Left ventricle myocardium inferior (tissue), 1 donor: ENCODE data around the gene DYSF. TPM values are rescaled to one million over a fixed set of nuclear protein-coding genes. Genes with fewer than 3 reads are reported as not detected.
A peak's percentile ranks its signal among the peaks of the same experiment; 100 is the strongest.

Experiments used
- DNase-seq: peaks from one replicate; pipeline ENCODE4 v3.0.0-alpha.2; 2020
- H3K27ac ChIP-seq: fragments of 200-600 bp; replicated peaks from 2 replicates; pipeline ENCODE4 v1.8.0; 2021
- H3K27me3 ChIP-seq: fragments of 200-600 bp; 2 replicates; pipeline ENCODE4 v1.8.0; 2021; ENCODE audit warnings: low read depth
- H3K36me3 ChIP-seq: fragments of 200-600 bp; 2 replicates; pipeline ENCODE4 v1.8.0; 2021
- H3K4me1 ChIP-seq: fragments of 200-600 bp; 2 replicates; pipeline ENCODE4 v1.8.0; 2021
- H3K4me3 ChIP-seq: fragments of 200-600 bp; 2 replicates; pipeline ENCODE4 v1.8.0; 2021; ENCODE audit warnings: mild to moderate bottlenecking, moderate library complexity
- H3K9me3 ChIP-seq: fragments of 200-600 bp; replicated peaks from 2 replicates; pipeline ENCODE4 v1.8.0; 2021
- intact Hi-C: fragments of 100-400 bp; cut with micrococcal nuclease; formaldehyde crosslinking; loops from one replicate; pipeline ENCODE4 v1.11.0; 2022
- total RNA-seq: library from RNA; stranded (reverse); fragmentation: NEBNext Ultra II Directional; extraction: Animal tissue kit (Norgen Biotek cat#: 25700); gene quantifications from one replicate; pipeline ENCODE4 v1.2.1, GENCODE V29; 2021
- TF ChIP-seq, protein P1 (sequence below): fragments of 200-600 bp; IDR thresholded peaks from 2 replicates; pipeline ENCODE4 v1.8.0; 2021; ENCODE audit warnings: antibody characterized with exemption, mild to moderate bottlenecking, borderline replicate concordance
- donor health status: DM: no; HTN: yes; CAD: no; lungs with severe emphysema.

The DYSF gene
- total RNA-seq, 1 donor from 2014 or later, result 48.2 TPM

DNA sequence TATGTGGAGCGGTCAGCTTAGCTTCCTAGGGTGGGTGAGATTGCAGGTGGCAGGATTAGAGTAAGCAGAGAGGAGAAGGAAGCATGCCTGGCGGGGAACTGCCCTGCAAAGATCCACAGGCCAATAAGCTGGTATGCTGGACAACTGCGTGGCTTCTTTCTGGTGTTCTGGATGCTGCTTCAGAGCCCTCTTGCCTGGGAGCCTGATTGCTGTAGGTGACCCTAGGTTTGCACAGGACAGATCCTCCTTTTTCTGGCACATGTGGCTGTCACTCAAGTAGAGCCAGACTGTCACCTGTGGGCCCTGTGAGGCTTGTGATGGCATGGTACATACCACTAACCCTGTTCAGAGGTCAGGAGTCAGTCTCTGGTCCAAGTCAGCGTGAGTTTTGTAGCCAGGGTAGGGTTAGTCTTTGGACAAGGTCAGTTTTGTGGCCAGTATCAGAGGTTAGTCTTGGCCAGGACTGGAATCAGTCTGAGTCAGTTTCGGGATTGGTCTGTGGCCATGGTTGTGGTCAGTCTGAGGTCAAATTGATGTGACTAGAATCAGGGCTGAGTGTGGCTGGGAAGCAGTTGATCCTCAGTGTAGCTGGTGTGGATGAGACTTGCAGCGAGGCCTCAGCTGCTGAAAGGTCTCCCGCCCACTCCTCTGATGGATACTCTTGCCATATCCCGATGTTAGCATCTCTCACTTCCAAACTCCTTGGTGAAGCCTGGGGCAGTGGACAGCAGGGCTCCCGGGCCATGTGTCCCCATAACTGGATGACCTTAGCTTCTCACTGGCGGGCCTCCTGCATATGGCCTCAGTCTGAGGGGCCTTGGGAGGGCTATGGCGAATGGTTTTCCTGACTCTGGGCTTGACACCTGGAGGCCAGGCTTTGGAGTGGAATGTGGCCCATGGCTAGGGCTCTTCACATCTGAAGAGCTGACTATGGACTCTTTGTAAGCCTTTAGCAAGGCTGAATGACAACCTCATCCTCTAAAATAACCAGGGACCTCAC is 260.5 kb downstream of the DYSF start:
- Histone ChIP-seq H3K36me3 (no peaks in the 10 kb centered on the region), H3K27ac (no peak overlapping the region), H3K9me3 (no peaks in the 10 kb centered on the region), H3K27me3 (no peaks in the 10 kb centered on the region), H3K4me1 (peaks cover 65% of the 10 kb centered on the region), H3K4me3 (no peak overlapping the region)
- intact Hi-C loops, result no loop called here
- DNase-seq, result no peak
- TF ChIP-seq, protein P1, sequence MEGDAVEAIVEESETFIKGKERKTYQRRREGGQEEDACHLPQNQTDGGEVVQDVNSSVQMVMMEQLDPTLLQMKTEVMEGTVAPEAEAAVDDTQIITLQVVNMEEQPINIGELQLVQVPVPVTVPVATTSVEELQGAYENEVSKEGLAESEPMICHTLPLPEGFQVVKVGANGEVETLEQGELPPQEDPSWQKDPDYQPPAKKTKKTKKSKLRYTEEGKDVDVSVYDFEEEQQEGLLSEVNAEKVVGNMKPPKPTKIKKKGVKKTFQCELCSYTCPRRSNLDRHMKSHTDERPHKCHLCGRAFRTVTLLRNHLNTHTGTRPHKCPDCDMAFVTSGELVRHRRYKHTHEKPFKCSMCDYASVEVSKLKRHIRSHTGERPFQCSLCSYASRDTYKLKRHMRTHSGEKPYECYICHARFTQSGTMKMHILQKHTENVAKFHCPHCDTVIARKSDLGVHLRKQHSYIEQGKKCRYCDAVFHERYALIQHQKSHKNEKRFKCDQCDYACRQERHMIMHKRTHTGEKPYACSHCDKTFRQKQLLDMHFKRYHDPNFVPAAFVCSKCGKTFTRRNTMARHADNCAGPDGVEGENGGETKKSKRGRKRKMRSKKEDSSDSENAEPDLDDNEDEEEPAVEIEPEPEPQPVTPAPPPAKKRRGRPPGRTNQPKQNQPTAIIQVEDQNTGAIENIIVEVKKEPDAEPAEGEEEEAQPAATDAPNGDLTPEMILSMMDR, result no peak

DNA sequence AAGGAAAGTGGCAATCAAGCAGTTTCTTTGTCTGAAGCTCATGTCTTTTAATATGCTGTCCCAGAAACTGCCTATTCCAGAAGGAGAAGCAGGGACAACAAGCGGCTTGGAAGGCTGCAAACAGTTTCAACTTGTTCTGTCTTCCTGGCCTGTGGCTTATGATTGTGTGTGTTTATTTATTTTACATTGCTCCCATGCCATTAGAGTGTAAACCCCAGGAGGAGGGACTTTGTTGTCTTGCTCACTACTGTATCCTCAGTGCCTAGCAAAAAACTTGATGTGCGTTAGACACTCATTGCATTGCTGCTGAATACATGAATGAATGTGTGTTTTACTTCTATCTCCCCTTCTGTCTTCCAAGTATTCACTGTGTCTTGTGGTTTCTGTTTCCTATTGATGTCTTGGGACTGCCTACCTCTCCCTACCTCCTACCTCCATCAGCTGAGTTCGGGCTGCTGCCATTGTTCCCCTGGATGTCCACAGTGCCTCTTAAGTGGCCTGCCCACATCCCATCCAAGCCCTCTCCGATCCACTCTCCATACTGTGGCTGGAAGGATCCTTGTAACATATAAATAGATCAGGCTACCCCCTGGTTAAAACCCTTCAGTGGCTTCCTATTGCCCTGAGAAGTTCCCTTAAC is 261.4 kb downstream of the DYSF start:
- H3K4me3 ChIP-seq, result no peak overlapping the region
- H3K27ac ChIP-seq, result no peak overlapping the region
- no peaks in the 10 kb centered on the region for H3K36me3 ChIP-seq
- intact Hi-C loops, result no loop called here
- H3K4me1 ChIP-seq, result peaks cover 73% of the 10 kb centered on the region
- TF ChIP-seq, protein P1, result no peak
- no peaks in the 10 kb centered on the region for H3K27me3 ChIP-seq
- no peak for DNase-seq
- H3K9me3 ChIP-seq, result no peaks in the 10 kb centered on the region

DNA sequence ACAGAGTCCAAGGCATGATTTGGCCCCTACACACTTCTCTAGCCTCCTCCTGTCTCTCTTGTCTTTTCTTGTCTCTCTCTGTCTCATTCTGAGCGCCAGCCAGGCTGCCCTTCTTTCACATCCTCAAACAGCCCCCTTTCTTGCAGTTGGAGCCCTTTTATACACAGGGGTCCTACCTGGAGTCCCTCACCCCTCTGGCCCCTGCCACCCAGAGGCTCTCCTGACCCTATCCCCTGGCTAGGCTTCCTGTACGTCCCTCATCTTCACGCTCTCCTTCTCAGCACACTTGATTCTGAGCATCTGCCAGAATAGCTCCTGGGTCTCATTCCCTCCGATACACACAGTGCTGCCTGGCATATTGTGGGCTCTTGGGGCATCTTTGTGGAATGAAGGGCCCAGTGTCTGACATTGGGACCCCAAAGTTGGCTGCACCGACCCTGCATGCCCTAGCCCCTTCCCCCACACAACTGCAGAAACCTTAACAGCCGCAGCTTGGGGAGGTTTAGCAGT is 261.9 kb downstream of the DYSF start:
- Histone ChIP-seq H3K9me3 (no peaks in the 10 kb centered on the region), H3K4me3 (no peak overlapping the region), H3K4me1 (peaks cover 77% of the 10 kb centered on the region), H3K27me3 (no peaks in the 10 kb centered on the region), H3K36me3 (no peaks in the 10 kb centered on the region), H3K27ac (no peak overlapping the region)
- TF ChIP-seq, protein P1, result no peak
- intact Hi-C loops, result no loop called here
- no peak for DNase-seq

DNA sequence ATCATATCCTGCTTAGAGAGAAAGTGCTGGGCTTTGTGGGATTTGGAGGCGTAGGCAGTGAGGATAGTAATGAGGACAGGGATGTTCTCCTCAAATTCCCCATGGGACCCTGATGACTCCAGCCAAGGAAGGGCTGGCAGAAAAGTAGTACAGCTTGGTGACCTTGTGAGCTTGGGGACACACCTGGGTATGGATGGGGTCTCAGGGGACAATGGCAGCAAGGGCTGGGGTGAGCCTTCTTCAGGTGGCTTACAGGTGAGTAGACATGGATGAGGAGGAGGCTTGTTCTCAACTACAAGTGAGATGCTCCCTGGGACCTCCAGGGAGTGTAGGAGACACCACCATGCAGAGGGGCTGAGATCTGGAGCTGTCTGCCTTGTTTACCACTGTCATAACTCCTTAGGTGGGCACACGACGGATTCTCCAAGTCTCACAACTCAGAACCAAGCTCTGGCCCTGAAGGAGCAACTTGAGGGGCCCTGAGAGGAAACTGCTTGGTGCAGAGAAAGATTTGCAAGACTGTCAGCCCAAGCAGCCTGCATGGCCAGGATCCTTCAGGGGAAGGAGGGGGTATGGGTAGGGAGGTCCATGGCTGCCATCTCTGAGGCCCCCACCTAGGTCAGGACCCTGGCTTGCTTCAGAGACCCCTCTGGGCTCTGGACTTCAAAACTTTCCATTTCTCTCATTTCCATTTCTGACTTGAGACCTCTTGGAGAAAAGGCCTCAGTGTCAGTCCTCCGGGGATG is 262.8 kb downstream of the DYSF start:
- TF ChIP-seq, protein P1, result no peak
- H3K27me3 ChIP-seq, result no peaks in the 10 kb centered on the region
- intact Hi-C loops, result no loop called here
- no peak for DNase-seq
- no peaks in the 10 kb centered on the region for H3K9me3 ChIP-seq
- H3K36me3 ChIP-seq, result no peaks in the 10 kb centered on the region
- no peak overlapping the region for H3K4me3 ChIP-seq
- peaks cover 77% of the 10 kb centered on the region for H3K4me1 ChIP-seq
- H3K27ac ChIP-seq, result peak overlapping the region; percentile 76
